GM21576 (cell line): ENCODE measurements around the gene MYL7.

Source experiments
- ATAC-seq: cut with Tn5 transposase; IDR thresholded peaks from one replicate; pipeline ENCODE4 v1.9.1; 2021; ENCODE audit warnings: mild to moderate bottlenecking, moderate library complexity; ENCODE audit not compliant: unreplicated experiment

The MYL7 gene

GRCh38 chr7:44112997-44113763 is 28.0 kb downstream of the MYL7 start:
- ATAC-seq: no peak

- no peak for ATAC-seq
These were observed 28.7 kb downstream of the MYL7 start for GRCh38 chr7:44112231-44112996.

GRCh38 chr7:44111761-44112160 is 29.4 kb downstream of the MYL7 start:
- no peak for ATAC-seq

GRCh38 chr7:44110719-44111635 is 30.2 kb downstream of the MYL7 start:
- ATAC-seq: no peak

GRCh38 chr7:44109991-44110390 is 31.1 kb downstream of the MYL7 start:
- ATAC-seq: no peak

- ATAC-seq: no peak
These were observed 32.1 kb downstream of the MYL7 start for GRCh38 chr7:44108768-44109750.

GRCh38 chr7:44107961-44108767 is 33.0 kb downstream of the MYL7 start:
- no peak for ATAC-seq

- ATAC-seq: no peak
These were observed 33.8 kb downstream of the MYL7 start for GRCh38 chr7:44107116-44107960.

- ATAC-seq: no peak
These were observed 34.6 kb downstream of the MYL7 start for GRCh38 chr7:44106311-44107065.

- no peak for ATAC-seq
These were observed 35.3 kb downstream of the MYL7 start for GRCh38 chr7:44105832-44106231.

GRCh38 chr7:44104860-44105771 is 36.0 kb downstream of the MYL7 start:
- no peak for ATAC-seq

- ATAC-seq: no peak
These were observed 36.9 kb downstream of the MYL7 start, which contains the start of gene AEBP1 for GRCh38 chr7:44103923-44104859. AEBP1 (plus strand) TSS chr7:44104345; CDS start chr7:44104666, 321 bp downstream.

GRCh38 chr7:44103566-44103922 is 37.6 kb downstream of the MYL7 start:
- no peak for ATAC-seq

GRCh38 chr7:44102846-44103565 is 38.1 kb downstream of the MYL7 start:
- ATAC-seq: no peak
